ENCODE data around the gene TRIM61. TPM values are rescaled to one million over a fixed set of nuclear protein-coding genes. Genes with fewer than 3 reads are reported as not detected.
"Not testable (repeated sequence)": the region's sequence is repeated elsewhere in the genome, so short reads cannot be mapped to it uniquely, and the experiment has no call there.

The TRIM61 gene
- total RNA-seq, 1 donor from 2014 or later = 2.4 TPM

GRCh38 chr4:164927101-164927500 lies 50.4 kb downstream of the TRIM61 start:
- H3K27me3 Mint-ChIP-seq (ENCODE audit: insufficient read depth); H3K27ac Mint-ChIP-seq; H3K9me3 Mint-ChIP-seq; H3K4me3 Mint-ChIP-seq; H3K4me1 Mint-ChIP-seq (ENCODE audit: low read depth); H3K36me3 Mint-ChIP-seq (ENCODE audit: low read depth); DNase-seq (ENCODE audit: low spot score); intact Hi-C loops (cut with micrococcal nuclease): not testable (repeated sequence)

- no peaks in the 10 kb centered on the region for H3K9me3 Mint-ChIP-seq
- intact Hi-C loops (cut with micrococcal nuclease) = no loop called here
- peaks cover 2% of the 10 kb centered on the region for H3K27me3 Mint-ChIP-seq (ENCODE audit: insufficient read depth)
- no peaks in the 10 kb centered on the region for H3K36me3 Mint-ChIP-seq (ENCODE audit: low read depth)
- no peaks in the 10 kb centered on the region for H3K4me1 Mint-ChIP-seq (ENCODE audit: low read depth)
- no peak for DNase-seq (ENCODE audit: low spot score)
- H3K27ac Mint-ChIP-seq = no peak overlapping the region
- H3K4me3 Mint-ChIP-seq = no peak overlapping the region
Observed at GRCh38 chr4:164926301-164926700, 51.2 kb downstream of the TRIM61 start.

GRCh38 chr4:164924670-164925238 lies 52.7 kb downstream of the TRIM61 start:
- no peak for DNase-seq (ENCODE audit: low spot score)
- H3K36me3 Mint-ChIP-seq (ENCODE audit: low read depth) = no peaks in the 10 kb centered on the region
- H3K4me1 Mint-ChIP-seq (ENCODE audit: low read depth) = no peaks in the 10 kb centered on the region
- H3K4me3 Mint-ChIP-seq = no peak overlapping the region
- intact Hi-C loops (cut with micrococcal nuclease) = no loop called here
- H3K9me3 Mint-ChIP-seq = no peaks in the 10 kb centered on the region
- H3K27me3 Mint-ChIP-seq (ENCODE audit: insufficient read depth) = peaks cover 2% of the 10 kb centered on the region
- no peak overlapping the region for H3K27ac Mint-ChIP-seq

- no peak for DNase-seq (ENCODE audit: low spot score)
- Mint-ChIP-seq H3K4me3 (no peak overlapping the region), H3K27ac (no peak overlapping the region), H3K9me3 (no peaks in the 10 kb centered on the region), H3K36me3 (ENCODE audit: low read depth) (no peaks in the 10 kb centered on the region), H3K4me1 (ENCODE audit: low read depth) (no peaks in the 10 kb centered on the region), H3K27me3 (ENCODE audit: insufficient read depth) (no peaks in the 10 kb centered on the region)
- intact Hi-C loops (cut with micrococcal nuclease) = no loop called here
Observed at GRCh38 chr4:164918956-164919355, 58.5 kb downstream of the TRIM61 start.

Other genes with a start within 250 kb of the TRIM61 start
- not detected in 2 replicates for gene SMIM31, start 223.5 kb downstream of the TRIM61 start, total RNA-seq
- gene APELA, start 100.5 kb downstream of the TRIM61 start, total RNA-seq = not detected in 2 replicates
- gene TRIM60, start 54.3 kb upstream of the TRIM61 start, total RNA-seq = not detected in 2 replicates
- gene TRIM75, start 76.2 kb upstream of the TRIM61 start, total RNA-seq = not detected in 2 replicates
- gene TMEM192, start 135.2 kb upstream of the TRIM61 start, total RNA-seq = 8.1 and 10.5 TPM in 2 replicates
- 38.6 and 40.6 TPM in 2 replicates for gene KLHL2, start 229.9 kb upstream of the TRIM61 start, total RNA-seq

Measured in activated T-helper 1 cell treated with anti-CD3 and anti-CD28 coated beads, Interleukin-12 subunit alpha, Interleukin-12 subunit beta, Interleukin-2, Interleukin-4 antibody, amounts not matched to agents 30 ng/mL and 10 ng/mL and 1 ng/mL, durations not matched to agents 14 hours and 24 hours and 36 hours (primary cell).